ENCODE measurements around the gene KLHL6.

GRCh38 chr3:183460081-183461055 is 95.1 kb downstream of the KLHL6 start:
- TF ChIP-seq CHD2 (IDR thresholded peaks at IDR 0.05; ENCODE audit: low read length) (no peak), FOSL1 (IDR thresholded peaks at IDR 0.05; ENCODE audit: insufficient read depth, low read depth, low read length) (no peak), CTCF (IDR thresholded peaks at IDR 0.05; ENCODE audit: control extremely low read depth in 1 of 3, insufficient read depth in 1 of 3, low read depth in 1 of 3, low read length in 3 of 3) (no peak)
